CD4-positive, alpha-beta T cell treated with Interleukin-10 for 1 hour (primary cell): Measurements from ENCODE around the gene GADD45G.

Experiments
- DNase-seq: peaks from one replicate; pipeline ENCODE4 v3.0.0-alpha.2; 2020

The GADD45G gene

DNA sequence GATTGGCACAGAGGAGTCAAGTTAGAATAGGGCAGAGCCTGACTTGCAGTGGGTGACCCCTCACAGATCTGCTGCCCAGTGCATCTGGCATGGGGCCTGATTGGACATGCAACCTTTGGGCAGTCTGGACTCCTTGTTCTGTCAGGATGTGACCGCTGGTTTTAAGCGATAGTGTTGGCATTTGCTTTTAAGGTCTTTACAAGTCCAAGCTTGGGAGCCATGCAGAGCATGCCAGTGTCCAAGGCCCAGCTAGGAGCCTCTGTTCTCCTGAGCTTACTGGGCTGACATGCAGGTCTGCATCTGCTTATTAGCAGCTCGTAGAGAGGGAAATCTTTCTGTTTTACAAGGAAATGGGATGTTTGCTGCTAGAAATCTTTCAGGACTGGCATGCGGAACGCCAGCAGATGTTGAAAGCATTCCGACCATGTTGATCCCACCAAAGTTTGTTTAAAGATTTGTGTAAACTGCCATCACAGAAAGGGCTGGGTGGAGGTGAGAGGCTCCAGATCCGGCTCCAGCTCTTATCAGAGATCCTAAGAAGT is 27.5 kb downstream of the GADD45G start:
- DNase-seq = no peak

GRCh38 chr9:89632736-89633135 is 27.9 kb downstream of the GADD45G start:
- no peak for DNase-seq

GRCh38 chr9:89633404-89633803 is 28.6 kb downstream of the GADD45G start:
- no peak for DNase-seq

DNA sequence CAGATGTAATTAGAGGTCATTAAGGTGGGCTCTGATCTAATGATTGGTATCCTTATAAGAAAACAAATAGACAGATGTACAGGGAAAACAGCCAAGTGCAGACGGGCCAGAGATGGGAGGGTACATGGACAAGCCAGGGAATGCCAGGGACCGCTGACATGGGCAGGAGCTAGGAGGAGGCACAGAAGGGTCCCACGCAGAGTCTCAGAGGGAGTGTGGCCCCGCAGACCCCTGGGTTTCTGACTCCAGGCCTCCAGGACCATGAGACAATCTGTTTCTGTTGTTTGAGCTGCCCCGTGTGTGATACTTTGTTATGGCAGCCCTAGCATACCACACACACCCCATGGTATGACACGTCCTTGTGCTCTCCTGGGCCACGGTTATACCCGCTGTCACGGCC is 29.1 kb downstream of the GADD45G start:
- no peak for DNase-seq

DNA sequence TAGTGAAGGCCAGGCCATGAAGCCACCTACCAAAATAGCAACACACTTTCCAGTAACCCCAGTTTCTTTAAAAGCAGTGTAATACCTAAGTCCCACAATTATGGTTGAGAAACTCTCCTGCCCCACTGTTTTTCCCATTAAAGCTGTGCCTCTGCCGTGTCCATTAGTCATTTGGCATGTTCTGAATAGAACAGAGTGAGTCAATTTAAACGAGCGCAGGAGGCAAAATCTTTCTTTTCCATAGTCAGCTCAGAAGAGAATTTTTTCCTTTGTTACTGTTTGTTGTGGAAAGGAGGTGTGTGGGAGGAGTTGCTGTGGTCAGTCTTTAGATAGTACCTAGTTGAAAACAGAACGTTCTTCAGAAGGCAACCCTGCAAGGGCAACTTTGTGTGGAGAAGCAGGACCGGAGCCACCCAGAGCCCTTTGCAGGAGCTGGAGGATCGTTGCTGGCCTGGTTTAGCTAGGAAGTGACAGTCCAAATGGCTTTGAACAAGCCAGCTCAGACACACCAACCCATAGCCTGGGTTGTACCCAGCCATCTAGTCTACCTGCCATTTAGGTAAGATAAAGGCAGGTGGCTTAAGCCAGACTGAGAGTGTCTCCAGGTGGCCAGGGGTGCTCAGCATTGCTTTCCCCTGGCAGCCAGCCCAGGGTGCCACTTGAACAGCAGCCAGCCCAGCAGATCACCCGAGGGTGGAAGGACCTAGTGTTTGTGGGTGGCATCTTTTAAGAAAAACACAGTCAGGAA is 30.4 kb downstream of the GADD45G start:
- no peak for DNase-seq

DNA sequence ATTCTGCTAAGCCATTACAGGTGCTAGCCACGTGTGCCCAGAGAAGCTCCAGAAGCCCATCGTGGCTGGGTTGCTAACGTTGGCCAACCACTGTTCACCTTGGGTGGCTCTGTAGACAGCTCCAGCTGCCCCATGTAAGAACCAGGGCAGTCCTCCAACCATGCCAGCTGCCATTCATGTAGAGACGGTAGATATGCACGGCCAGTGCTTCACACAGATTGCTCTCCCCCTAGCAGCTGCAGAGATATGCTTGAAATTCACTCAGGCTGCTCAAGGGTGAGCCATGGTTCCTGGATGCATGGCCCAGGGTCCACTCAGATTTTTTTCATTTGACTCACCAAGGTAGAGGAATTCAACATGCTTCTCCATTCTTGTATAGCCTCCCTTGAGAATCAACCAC is 31.0 kb downstream of the GADD45G start:
- DNase-seq = no peak

DNA sequence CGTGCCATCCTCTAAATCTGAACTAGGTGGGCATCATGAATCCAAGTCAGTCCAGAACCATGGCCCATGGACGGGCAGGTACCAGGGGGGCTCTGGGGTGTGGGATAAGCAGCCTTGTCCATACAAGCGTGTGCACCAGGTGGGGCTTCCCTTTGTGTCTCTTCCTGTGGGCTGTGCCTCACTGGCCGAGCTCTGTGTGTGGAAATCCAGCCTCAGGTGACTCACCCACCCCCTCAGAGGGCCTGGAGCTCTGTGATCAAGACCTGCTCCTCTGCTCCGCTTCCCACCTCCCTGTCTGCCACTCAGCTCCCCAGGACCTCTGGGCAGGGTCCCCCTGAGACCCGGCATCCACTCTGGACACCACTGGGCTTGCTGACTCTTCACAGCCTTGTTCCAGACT is 33.0 kb downstream of the GADD45G start:
- no peak for DNase-seq

DNA sequence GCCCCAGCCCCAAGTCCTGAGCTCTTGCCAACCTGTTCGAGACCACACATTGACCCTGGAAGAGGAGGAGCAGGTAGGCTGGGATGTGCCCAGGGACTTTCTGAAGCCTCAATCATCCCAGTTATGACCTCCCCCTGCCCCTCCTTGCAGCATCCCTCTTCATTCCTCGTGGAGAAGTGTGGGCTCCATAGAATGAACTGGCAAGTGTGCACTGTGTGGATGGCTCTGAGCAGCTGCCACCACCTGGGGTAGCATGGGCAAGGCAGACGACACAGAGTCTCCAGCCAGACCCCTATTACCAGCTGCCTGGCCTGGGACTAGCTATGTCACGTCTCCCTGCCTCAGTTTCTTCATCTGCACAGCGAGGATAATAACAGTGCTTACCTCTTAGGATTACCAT is 33.5 kb downstream of the GADD45G start:
- DNase-seq = no peak

DNA sequence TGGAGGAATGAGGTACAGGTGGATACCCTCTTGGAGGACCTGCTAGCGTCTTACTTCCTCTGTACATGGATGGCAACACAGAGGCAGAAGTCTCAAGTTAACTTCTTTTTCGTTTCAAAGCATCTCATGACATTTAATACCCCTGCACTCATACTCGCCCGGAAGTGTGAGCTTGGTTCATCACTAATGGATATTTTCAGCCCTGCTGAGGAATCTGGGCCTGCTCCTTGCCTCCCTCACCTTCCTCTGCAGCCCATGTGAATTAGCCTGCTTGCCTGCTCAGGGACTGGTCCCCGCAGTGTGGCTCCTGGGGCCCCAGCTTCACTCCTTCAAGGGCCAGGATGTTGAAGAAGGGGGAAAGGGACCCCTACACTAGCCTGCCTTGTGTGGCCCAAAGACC is 34.1 kb downstream of the GADD45G start:
- no peak for DNase-seq

DNA sequence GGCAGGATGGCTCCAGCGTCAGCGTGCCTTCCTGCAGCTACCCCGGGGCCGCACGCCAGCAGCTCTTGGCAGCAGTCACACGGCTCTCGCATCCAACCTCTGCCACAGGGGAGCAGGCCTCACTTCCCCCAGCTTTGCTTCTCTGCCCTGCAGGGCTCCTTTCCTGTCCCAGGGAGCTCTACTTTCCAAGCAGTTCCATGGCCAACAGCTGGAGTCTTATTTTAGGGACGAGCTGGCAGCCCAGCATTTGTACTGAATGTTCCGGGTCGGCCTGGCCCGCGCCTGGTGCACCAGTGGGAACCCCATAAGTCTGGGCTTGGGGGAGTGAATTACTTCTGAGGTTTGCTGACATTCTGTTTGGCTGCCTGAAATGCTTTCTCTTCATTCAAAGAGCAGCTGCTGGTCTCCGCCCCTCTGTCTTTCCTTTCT is 34.6 kb downstream of the GADD45G start:
- no peak for DNase-seq

DNA sequence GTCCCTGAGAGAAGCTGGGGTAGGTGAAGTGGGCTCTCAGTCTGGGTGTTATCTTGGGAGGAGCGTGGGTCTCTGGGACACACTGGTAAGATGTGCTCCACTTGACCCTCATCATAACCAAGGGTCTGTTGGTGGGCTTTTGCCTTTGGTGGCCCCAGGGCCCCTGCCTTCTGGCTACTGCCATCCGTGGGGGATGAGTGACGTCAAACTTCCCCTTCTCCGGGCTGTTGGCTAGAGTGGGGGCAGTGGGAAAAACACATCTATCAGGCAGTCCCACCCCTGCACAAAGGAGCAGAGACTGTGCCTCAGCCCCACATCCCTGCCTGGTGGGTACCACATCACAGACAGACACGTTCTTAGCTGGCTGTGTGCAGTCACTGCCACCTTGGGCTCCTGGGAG is 35.1 kb downstream of the GADD45G start:
- DNase-seq = no peak

- DNase-seq = no peak
Measured at GRCh38 chr9:89640361-89640760, 35.5 kb downstream of the GADD45G start.

- DNase-seq = no peak
Measured at GRCh38 chr9:89640801-89641200, 36.0 kb downstream of the GADD45G start.

DNA sequence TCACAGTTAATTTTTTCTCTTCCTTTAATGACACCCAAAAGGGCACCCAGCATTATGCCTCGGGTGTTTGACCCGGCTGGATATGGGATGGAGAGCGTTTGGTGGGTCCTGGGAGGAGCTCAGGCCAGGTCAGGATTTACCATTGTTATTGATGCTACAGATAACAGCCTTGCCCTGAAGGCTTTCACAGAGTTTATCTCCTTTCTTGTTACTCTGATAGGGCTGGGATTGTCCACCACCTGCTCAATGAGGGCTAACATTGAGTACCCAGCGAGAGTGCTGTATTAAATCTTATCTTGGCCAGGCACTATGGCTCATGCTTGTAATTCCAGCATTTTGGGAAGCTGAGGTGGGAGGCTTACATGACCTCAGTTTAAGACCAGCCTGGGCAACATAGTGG is 37.2 kb downstream of the GADD45G start:
- no peak for DNase-seq

DNA sequence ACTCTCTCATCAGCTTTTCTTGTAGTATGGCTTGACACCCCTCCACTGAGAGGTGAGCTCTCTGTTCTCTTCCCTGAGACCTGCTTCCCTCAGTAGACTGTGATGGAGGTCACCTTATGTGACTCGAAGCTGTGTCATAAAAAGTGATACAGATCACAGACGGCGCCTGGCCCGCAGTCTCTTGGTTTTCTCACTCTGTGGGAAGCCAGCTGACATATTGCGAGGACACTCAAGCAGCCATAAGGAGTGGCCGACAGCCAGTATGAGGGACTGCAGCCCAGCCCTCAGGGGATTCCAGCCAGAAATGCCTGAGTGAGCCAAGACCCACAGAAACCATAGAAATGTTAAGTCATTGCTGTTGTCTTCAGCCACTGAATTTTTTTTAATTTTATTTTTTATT is 38.0 kb downstream of the GADD45G start:
- DNase-seq = no peak

GRCh38 chr9:89646189-89646939 is 41.6 kb downstream of the GADD45G start:
- DNase-seq = no peak

GRCh38 chr9:89647366-89648128 is 42.7 kb downstream of the GADD45G start:
- no peak for DNase-seq

GRCh38 chr9:89648247-89649000 is 43.6 kb downstream of the GADD45G start:
- no peak for DNase-seq

GRCh38 chr9:89649039-89649691 is 44.4 kb downstream of the GADD45G start:
- DNase-seq = no peak

- no peak for DNase-seq
Measured at GRCh38 chr9:89654025-89654662, 49.3 kb downstream of the GADD45G start.
